NCI-H1417 treated with DMSO at 0.1 percent for 48 hours (cell line): ENCODE data around the gene INTS3.
"Not testable (repeated sequence)": the region's sequence is repeated elsewhere in the genome, so short reads cannot be mapped to it uniquely, and the experiment has no call there.

Experiments
- DNase-seq: peaks from one replicate; lab custom pipeline; 2025; lab: John Stamatoyannopoulos, UW

The INTS3 gene

DNA sequence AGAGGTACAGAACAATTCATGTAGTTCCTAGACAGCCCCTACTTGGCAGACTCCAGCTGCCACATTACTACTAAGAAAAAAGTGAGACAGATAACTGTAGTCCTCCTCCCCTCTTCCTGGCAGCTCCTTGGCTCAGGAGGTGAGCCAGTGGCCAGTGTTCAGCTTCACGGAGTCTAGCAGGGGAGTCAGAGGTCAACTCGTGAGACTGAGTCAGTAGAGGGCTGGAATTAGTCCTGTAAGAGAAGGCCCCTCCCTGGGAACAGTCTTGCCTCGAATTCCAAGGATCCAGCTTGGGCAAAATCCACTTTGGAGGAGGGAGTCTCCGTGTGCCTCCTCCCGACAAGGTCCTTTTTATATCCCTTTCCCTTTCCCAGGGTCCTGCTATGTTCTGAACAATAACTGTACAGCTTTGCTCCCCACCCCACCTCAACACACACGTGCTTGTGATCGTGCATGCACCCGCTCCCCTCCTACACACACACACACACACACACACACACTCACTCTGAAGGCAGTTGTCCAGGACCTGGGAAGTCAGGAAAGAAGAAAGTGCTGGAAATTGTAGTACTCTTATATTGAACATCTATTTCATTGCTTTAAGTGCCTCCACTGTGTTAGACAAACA is 24.8 kb downstream of the INTS3 start:
- DNase-seq: no peak

DNA sequence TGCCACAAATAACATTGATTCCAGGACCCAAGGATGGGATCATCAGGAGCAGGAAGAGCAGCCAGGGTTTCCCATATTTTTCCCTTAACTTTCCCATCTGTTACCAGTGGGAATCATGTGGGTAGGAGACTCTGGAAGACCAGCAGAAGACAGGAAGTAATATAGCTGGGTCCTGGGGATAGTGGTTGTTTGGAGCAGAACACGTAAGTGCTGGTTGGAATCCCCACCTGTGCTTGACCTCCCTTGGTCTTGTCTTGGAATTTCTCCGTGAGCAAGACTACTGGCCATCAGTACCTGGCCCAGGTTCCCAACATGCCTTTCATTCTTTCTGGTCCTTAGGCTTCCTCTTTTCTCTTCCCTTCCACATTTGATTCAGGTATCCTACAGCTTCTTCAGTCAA is 26.4 kb downstream of the INTS3 start:
- DNase-seq: no peak

DNA sequence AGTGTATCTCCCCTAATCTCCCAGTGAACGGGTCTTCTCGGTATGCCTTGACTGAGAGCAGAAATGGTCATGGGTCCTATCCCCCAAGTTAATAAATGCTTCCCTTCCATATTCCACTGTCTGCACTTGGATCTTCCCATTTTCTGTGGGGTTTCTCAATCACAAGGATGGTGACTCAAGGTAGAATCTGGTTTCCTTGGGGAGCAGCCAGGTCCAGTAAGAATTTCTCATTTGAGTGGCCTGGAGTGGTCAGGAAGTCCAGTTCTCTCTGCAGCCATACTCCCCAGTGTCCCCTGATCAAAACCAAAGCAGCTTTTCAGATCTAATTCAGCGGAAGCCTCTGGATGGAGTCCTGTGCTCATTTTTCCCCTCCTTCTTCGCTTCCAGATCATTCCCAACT is 32.6 kb downstream of the INTS3 start:
- DNase-seq: no peak

DNA sequence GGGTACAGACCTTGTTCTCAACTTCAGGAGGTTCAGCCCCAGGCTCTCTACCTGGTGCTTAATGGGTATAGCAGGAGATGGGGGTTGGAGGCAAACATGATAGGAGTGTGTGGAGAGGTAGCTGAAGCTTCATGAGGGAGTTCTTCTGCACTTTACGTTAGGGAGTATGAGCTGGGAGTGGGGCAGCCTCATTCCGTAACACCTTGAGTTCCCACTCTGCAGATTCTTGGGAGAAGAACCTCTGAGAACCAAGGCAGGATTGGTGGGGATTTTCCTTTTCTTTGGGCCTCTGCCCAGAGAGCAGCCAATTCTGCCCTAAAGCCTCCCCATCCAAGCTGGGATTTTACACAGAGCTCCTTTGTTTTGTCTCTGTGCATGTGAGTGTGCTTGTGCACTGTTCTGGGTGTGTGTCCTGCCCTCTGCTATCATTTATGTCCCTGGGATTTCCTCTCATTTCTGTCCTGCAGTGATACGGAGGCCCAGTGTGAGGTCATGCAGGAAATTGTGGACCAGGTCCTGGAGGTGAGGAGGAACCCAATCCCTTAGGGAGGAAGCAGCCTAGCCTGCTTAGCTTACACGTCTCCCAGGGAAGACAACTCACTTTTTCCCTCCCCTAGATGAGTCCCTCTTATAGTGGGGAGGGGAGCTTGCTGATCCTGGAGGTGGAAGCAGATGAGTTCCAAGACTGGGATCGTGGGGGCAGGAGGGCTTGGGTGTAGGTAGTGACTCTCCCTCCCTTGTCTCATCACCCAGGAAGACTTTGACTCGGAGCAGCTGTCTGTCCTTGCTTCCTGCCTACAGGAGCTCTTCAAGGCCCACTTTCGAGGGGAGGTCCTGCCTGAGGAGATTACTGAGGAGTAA is 35.7 kb downstream of the INTS3 start:
- no peak for DNase-seq

DNA sequence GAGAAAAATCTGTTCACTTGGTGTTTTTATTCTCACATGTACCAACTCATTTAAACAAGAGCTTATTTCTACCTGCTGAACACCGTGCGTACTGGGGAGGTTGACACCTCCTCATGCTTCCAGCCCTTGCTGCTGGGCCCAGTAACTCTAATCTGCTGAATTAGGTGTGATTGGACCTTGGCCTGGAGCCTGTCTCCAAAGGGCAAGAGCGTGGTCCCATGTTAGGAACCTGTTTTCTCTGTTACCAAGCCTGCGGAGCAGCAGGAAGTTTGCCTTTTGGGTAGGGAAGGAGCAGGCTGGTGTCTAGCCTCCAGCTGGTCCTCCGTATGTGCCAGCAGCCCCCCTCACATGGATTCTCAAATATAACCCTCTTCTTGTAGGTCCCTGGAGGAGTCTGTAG is 36.5 kb downstream of the INTS3 start:
- DNase-seq: no peak

DNA sequence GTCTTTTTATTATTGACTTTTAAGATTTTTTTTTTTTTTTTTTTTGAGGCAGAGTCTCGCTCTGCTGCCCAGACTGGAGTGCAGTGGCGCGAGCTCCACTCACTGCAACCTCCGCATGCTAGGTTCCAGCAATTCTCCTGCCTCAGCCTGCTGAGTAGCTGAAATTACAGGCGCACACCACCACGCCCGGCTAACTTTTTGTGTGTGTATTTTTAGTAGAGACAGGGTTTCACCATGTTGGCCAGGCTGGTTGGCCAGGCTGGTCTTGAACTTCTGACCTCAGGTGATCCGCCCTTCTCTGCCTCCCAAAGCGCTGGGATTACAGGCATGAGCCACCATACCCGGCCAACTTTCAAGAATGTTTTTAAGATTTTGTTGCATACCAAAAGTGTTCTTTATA is 38.8 kb downstream of the INTS3 start:
- not testable (repeated sequence) for DNase-seq

DNA sequence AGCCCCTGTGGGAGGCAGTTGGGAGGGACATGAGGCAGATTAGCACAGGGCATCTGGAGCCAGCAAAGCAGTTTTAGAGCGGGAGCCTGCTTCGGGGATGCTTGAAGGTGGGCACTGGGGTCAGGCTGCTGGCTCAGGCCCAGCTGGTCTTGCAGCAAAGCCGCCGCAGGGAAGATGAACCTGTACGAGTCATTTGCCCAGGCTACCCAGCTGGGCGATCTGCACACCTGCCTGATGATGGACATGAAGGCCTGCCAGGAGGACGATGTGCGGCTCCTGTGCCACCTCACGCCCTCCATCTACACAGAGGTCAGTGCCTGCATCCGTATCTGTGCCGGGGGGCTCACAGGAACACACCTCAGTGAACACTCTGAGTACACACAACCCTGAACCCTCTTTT is 39.7 kb downstream of the INTS3 start:
- DNase-seq: no peak

DNA sequence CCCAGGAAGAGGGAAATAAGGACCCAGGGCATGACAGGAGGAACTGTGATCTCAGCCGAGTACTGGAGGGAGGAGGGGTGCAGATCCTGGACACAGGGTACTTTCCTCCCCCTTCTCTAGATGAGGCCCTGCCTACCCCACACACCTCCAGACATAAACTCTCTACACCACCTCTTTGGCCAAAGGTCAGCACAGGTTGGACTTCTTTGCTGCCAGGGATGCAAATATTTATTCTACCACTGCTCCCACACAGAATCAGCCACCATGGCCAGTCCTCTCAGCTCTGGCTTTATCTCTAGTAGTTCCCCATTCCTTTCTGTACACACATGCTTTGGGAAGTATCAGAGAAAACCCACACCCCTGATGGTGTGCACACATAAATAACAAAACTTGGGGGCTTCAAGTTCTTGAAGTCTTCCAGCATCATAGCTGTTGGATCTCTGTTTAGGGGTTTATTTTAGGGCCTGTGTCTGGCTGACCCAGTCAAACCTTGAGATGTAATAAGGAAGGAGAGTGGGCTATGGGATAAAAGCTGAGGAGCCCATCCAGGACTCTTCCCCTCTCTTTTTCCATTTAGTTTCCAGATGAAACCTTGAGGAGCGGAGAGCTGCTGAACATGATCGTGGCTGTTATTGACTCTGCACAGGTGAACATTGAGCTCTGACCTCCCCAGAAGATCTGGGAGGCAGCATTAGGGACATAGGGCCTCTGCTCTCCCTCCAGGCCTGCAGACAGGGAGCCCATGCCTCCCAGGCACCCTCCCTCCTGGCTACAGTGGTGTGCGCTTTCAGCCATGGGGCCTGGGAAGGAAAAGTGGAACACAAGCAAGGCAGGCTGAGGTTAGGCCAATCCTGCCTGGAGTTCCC is 40.7 kb downstream of the INTS3 start:
- DNase-seq: no peak

DNA sequence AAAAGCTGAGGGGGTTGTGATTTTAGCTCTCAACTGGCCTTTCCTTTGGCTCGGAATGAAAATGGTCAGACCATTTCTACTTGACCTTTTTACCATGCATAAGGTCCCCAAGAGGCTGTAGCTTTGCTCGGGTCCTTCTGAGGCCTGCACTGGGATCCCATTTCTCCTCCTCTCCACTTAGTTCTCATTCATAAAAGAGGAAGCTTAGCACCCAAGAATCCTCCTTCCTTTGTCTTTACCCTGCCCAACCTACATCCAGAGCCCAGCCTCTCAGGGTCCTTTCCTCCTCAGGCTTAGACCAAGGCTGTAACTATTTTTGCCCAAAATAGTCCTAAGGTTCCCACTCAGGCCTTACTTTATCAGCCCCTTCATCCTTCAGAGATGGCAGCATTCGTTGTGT is 41.4 kb downstream of the INTS3 start:
- no peak for DNase-seq

DNA sequence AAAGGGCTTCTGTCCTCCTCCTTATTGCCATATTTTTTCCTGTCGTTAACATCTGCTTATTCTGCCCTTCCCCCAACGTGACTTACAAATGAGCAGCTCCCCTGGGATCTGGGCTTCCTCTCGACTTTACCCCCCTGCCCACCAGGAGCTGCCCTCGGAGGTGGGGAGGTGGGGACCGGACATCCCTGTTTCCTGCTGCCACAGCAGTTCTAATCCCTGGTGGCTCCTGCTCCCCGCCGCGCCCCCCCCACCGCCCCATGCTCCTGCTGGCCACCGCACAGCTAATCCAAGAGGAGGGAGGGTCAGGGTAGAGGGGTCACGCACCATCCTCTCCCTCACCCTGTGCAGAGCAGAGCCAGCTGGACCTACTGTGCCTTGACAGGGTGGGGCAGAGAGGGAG is 42.9 kb downstream of the INTS3 start:
- DNase-seq: no peak

DNA sequence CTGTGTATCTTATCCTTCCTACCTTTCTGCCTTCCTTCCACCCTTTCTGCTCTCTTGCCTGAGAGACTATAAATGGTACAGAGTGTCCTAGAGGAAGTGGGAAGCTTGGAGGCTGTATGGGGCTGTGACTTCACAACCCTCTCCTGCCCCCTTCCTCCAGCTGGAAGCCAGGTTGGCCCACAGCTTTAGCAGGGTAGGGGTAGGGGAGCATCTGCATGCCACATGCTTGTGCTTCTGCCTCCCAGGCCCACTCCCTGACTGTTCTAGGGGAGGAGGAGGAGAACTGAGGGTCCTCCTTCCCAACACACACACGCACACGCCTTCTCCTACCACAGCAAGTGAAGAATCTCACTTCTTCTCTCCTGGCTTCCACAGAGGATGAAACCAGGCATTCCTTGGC is 43.4 kb downstream of the INTS3 start:
- no peak for DNase-seq

DNA sequence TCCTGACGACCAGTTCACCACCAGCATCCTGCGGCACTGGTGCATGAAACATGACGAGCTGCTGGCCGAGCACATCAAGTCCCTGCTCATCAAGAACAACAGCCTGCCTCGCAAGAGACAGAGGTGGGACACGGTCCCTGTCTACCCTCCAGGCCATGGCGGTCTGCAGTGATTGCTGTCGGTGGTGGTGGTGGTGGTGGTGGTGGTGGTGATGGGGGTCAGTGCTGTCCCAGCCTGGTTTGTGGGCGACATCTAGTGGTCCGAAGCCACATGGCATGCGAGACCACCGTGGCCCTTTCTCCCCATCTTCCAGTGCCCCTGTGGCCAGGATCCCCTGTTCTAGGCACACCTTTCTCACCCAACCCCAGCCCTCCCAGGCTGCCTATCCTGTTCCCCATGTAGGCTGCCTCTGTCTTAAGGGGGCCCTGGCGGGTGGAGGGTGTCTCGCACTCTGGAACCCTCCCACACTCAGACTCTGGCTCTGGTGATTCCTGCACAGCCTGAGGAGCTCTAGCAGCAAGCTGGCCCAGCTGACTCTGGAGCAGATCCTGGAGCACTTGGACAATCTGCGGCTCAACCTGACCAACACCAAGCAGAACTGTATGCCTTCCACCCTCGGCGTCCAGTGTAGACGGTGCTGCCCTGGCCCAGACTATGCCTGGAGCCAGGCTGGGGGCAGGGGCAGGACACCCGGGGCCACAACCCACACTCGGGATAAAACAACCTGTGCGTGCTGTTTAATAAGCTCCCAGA is 44.2 kb downstream of the INTS3 start:
- DNase-seq: no peak

DNA sequence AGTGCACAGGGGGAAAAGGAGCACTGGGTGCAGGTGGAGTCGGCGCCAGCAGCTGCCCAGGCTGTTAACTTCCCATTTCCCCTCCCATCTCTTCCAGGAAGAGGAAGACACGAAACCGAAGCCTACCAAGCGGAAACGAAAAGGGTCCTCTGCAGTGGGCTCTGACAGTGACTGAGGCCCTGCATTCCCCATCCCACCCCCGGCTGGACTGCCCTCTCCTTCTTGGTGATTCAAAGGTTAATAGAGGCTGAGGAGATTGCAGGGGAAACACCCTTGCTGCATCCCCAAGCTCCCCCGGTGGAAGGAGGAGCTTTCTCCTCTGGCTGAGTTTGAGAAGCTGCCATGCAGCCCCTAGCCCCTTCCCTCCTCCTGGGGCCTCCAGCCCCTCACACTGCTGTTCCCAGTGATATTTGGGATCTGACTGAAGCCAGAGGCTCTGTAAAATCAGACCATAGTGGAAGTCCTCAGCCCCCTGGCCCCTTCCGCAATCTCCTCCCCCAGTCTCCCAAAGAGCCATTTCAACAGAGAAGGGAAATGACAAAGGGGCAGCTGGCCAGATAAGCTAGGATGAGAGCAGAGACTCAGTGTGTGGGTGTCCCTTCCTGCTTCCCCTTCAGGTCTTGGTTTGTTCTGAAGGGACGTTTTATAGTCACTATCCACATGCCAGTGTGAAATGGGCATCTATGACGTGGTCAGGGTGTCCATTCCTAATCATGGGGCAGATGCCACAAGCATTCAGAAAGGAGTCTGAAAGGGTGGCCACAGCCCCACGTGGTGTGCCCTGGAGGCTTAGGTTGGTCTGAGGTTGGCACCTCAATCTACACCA is 45.5 kb downstream of the INTS3 start:
- no peak for DNase-seq

DNA sequence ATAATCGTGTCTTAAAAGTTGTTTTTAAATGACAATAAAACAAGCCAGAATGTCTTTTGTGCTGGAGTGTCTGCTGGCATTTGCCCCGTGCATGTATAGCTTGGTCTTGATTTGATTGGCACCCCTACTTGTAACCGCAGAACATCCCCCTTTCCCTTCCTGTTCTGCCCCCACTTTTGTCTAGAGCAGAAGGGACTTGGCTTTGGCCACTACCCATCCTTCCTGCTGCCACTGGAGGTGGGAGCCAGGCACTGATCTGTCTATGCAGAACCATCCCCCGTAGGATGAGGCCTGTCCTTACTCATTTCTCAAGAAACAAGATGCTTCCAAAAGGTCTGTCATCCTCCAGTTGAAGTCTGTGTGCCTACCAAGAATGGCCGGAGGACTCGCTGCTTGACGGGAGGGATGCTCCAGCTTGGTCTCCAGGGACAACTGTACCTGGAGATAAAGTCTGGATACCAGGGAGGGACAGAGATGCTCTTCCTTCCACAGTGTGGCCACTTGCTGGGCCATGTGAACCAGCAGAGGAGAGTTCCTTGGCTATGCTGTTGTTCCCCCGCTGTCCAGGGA is 46.3 kb downstream of the INTS3 start:
- DNase-seq: no peak

DNA sequence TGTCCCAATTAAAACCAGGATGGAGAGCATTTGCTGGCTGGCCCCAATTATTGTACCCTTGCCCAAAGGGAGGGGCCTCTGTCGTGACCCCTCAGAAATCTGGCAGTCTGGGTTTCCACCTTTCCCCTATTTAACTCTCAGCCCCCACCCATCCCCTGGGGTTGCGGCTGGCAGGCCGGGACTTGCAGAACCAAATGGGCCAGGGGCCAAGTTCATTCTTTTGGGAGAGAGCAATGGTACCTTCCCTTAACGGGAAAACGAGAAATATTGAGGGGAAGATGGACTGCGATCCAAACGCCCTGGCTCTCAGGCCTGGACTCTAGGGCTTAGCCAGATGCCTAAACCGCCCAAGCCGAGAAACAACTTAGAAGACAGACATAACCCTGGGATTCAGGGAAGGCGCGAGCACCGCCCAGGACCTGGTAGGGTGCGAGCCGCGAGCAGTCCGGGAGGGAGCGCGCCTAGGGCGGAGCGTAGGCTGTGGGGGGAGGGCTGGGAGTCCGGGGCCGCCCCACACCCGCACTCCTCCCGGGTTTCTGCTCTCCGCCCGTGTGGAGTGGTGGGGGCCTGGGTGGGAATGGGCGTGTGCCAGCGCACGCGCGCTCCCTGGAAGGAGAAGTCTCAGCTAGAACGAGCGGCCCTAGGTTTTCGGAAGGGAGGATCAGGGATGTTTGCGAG is 47.1 kb downstream of the INTS3 start, which contains the start of gene SLC27A3:
TSS of gene SLC27A3 (plus strand) at position 628 of the 678 bp plus-strand sequence. CDS start 91 bp downstream, outside the sequence.
- DNase-seq: peak; percentile 45

DNA sequence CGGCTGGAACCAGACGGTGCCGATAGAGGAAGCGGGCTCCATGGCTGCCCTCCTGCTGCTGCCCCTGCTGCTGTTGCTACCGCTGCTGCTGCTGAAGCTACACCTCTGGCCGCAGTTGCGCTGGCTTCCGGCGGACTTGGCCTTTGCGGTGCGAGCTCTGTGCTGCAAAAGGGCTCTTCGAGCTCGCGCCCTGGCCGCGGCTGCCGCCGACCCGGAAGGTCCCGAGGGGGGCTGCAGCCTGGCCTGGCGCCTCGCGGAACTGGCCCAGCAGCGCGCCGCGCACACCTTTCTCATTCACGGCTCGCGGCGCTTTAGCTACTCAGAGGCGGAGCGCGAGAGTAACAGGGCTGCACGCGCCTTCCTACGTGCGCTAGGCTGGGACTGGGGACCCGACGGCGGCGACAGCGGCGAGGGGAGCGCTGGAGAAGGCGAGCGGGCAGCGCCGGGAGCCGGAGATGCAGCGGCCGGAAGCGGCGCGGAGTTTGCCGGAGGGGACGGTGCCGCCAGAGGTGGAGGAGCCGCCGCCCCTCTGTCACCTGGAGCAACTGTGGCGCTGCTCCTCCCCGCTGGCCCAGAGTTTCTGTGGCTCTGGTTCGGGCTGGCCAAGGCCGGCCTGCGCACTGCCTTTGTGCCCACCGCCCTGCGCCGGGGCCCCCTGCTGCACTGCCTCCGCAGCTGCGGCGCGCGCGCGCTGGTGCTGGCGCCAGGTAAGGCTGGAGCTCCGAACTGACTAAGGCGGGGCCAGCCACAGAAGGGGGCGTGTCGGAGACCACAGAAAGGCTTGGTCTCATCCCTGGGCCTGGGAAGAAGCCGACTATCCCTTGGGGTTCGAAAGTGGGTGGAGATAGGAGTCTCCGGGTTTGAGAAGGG is 47.8 kb downstream of the INTS3 start:
- DNase-seq: peak; percentile 30

DNA sequence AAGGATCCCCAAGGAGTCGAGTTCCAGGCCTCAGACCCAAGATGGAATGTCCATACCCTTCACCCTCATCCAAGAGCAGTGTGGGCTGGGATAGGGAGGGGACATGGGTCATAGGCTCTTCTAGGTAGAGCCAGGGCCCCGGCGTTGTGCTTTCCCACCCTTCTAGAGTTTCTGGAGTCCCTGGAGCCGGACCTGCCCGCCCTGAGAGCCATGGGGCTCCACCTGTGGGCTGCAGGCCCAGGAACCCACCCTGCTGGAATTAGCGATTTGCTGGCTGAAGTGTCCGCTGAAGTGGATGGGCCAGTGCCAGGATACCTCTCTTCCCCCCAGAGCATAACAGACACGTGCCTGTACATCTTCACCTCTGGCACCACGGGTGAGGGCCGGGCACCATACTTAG is 48.5 kb downstream of the INTS3 start:
- DNase-seq: no peak

DNA sequence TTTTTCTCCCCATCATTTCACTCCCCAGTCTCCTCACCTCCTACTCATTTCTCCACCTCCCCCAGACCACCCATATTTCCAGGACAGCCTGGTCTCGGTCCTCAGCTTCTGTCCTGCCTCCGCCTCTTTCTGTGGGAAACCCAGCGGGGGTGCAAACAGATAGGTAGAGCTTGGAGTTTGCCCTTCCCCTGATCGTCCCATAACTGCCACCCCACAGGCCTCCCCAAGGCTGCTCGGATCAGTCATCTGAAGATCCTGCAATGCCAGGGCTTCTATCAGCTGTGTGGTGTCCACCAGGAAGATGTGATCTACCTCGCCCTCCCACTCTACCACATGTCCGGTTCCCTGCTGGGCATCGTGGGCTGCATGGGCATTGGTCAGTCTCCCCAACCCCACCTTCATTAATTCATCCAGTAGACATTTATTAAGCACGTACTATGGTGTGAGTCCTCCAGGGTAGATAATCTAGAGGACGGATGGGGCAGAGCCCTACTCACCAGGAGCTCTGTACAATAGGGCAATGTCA is 49.1 kb downstream of the INTS3 start:
- DNase-seq: no peak

DNA sequence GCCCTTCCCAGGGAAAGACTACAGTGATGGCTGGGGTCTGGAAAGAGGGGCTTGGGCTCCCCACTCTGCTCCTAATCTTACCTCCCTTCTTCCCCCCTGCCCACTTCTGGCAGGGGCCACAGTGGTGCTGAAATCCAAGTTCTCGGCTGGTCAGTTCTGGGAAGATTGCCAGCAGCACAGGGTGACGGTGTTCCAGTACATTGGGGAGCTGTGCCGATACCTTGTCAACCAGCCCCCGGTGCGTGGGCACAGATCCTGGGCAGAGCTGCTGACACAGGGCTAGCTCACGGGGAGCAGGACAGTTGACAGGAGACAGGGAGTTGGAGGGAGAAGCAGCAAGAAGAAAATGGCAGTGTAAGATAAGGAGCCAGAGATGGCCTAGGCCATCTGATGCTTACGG is 49.8 kb downstream of the INTS3 start:
- DNase-seq: no peak
